GM23338 (cell line): ENCODE data around the gene ANKFY1. TPM values are rescaled to one million over a fixed set of nuclear protein-coding genes. Genes with fewer than 3 reads are reported as not detected.
A peak's percentile ranks its signal among the peaks of the same experiment; 100 is the strongest.

Experiments
- ATAC-seq: fragments of 200-7000 bp; cut with Tn5 transposase; 3 replicates; pipeline ENCODE4 v1.9.1; 2020
- DNase-seq: peaks from one replicate; pipeline ENCODE4 v3.0.0-alpha.2; 2015; ENCODE audit warnings: low spot score
- H2AFZ ChIP-seq: fragments of 200-600 bp; sonication (generic); 2 replicates; pipeline ENCODE4 v1.8.0; 2016; ENCODE audit warnings: antibody characterized with exemption, mild to moderate bottlenecking, moderate library complexity
- H3F3A ChIP-seq: fragments of 200-600 bp; sonication (generic); replicated peaks from 2 replicates; pipeline ENCODE4 v1.8.0; 2017; ENCODE audit warnings: antibody characterized with exemption, mixed run types, low read depth
- H3K27ac ChIP-seq: fragments of 200-600 bp; sonication (generic); 2 replicates; pipeline ENCODE4 v1.6.1; 2016; ENCODE audit warnings: low read depth
- H3K27me3 ChIP-seq: fragments of 200-600 bp; sonication (generic); 2 replicates; pipeline ENCODE4 v1.8.0; 2016; ENCODE audit warnings: mild to moderate bottlenecking, mixed run types, moderate library complexity; ENCODE audit not compliant: insufficient read depth
- H3K36me3 ChIP-seq: fragments of 200-600 bp; sonication (generic); 2 replicates; pipeline ENCODE4 v1.8.0; 2016; ENCODE audit warnings: mild to moderate bottlenecking; ENCODE audit not compliant: insufficient read depth
- H3K4me1 ChIP-seq: fragments of 200-600 bp; sonication (generic); 2 replicates; pipeline ENCODE4 v1.8.0; 2016; ENCODE audit warnings: mild to moderate bottlenecking, moderate library complexity; ENCODE audit not compliant: insufficient read depth
- H3K4me2 ChIP-seq: fragments of 200-600 bp; sonication (generic); 2 replicates; pipeline ENCODE4 v1.7.1; 2017; ENCODE audit warnings: mixed run types
- H3K4me3 ChIP-seq: fragments of 200-600 bp; sonication (generic); 2 replicates; pipeline ENCODE4 v1.6.1; 2016; ENCODE audit warnings: mixed run types
- H3K79me2 ChIP-seq: fragments of 200-600 bp; sonication (generic); replicated peaks from 2 replicates; pipeline ENCODE4 v1.8.0; 2017; ENCODE audit warnings: mild to moderate bottlenecking; ENCODE audit not compliant: insufficient read depth
- H3K9me2 ChIP-seq: fragments of 200-600 bp; sonication (generic); 2 replicates; pipeline ENCODE4 v1.8.0; 2017; ENCODE audit not compliant: insufficient read depth
- H4K20me1 ChIP-seq: fragments of 200-600 bp; sonication (generic); replicated peaks from 2 replicates; pipeline ENCODE4 v1.8.0; 2017; ENCODE audit warnings: mild to moderate bottlenecking; ENCODE audit not compliant: insufficient read depth
- H3K27ac Mint-ChIP-seq: 2 replicates; pipeline ENCODE4 v1.8.0; 2020; ENCODE audit warnings: inconsistent platforms, mild to moderate bottlenecking, moderate library complexity, mixed read lengths
- H3K27me3 Mint-ChIP-seq: 3 replicates; pipeline ENCODE4 v1.8.0; 2022; ENCODE audit warnings: low read depth, mild to moderate bottlenecking, moderate library complexity, mixed read lengths, inconsistent platforms; ENCODE audit not compliant: insufficient read depth, poor library complexity
- H3K36me3 Mint-ChIP-seq: 3 replicates; pipeline ENCODE4 v1.8.0; 2021; ENCODE audit warnings: low read depth, mild to moderate bottlenecking, inconsistent platforms, moderate library complexity, mixed read lengths
- H3K4me1 Mint-ChIP-seq: 3 replicates; pipeline ENCODE4 v1.8.0; 2020; ENCODE audit warnings: mild to moderate bottlenecking, inconsistent platforms, mixed read lengths
- H3K4me3 Mint-ChIP-seq: 3 replicates; pipeline ENCODE4 v1.8.0; 2021; ENCODE audit warnings: moderate library complexity, mild to moderate bottlenecking, inconsistent platforms, mixed read lengths
- H3K9me3 Mint-ChIP-seq: 3 replicates; pipeline ENCODE4 v1.8.0; 2020; ENCODE audit warnings: moderate library complexity, mild to moderate bottlenecking, inconsistent platforms, mixed read lengths
- CREB1 ChIP-seq: fragments of 250-450 bp; sonication (Bioruptor Pico); IDR thresholded peaks from 2 replicates; pipeline ENCODE4 v1.5.0; 2020; ENCODE audit warnings: low read depth, mild to moderate bottlenecking, moderate library complexity
- ETS1 ChIP-seq: IDR thresholded peaks from 2 replicates; pipeline ENCODE4 v1.6.1; 2016; ENCODE audit warnings: antibody characterized with exemption
- EZH2 ChIP-seq: fragments of 200-600 bp; sonication (generic); IDR thresholded peaks from one replicate; pipeline ENCODE4 v1.8.0; 2017; ENCODE audit warnings: antibody characterized with exemption, mild to moderate bottlenecking, low read depth; ENCODE audit not compliant: unreplicated experiment
- EZH2phosphoT487 ChIP-seq: fragments of 200-600 bp; sonication (generic); IDR thresholded peaks from one replicate; pipeline ENCODE4 v1.8.1; 2018; ENCODE audit warnings: antibody characterized with exemption; ENCODE audit not compliant: unreplicated experiment
- NANOG ChIP-seq: IDR thresholded peaks from 2 replicates; pipeline ENCODE4 v1.6.1; 2016; ENCODE audit warnings: antibody characterized with exemption, borderline replicate concordance
- POLR2AphosphoS5 ChIP-seq: IDR thresholded peaks from 2 replicates; pipeline ENCODE4 v1.6.1; 2016; ENCODE audit warnings: antibody characterized with exemption, low read depth
- REST ChIP-seq: IDR thresholded peaks from one replicate; pipeline ENCODE4 v1.6.1; 2018; ENCODE audit warnings: antibody characterized with exemption; ENCODE audit not compliant: unreplicated experiment
- STAT1 ChIP-seq: IDR thresholded peaks from one replicate; pipeline ENCODE4 v1.6.1; 2016; ENCODE audit warnings: antibody characterized with exemption; ENCODE audit not compliant: unreplicated experiment
- ZNF114 ChIP-seq: fragments of 250-450 bp; sonication (Bioruptor Pico); IDR thresholded peaks from 2 replicates; pipeline ENCODE4 v1.5.0; 2020; ENCODE audit warnings: mild to moderate bottlenecking, moderate library complexity
- ZNF331 ChIP-seq: fragments of 250-450 bp; sonication (Bioruptor Pico); IDR thresholded peaks from 2 replicates; pipeline ENCODE4 v1.5.0; 2020; ENCODE audit warnings: low read depth, mild to moderate bottlenecking, moderate library complexity
- polyA plus RNA-seq: library from polyadenylated mRNA; unstranded; fragments of >200 nt; fragmentation: Nextera tagmentation; extraction: Ambion mirVana; gene quantifications from 2 replicates; pipeline ENCODE4 v1.2.1, GENCODE V29; 2016
- total RNA-seq: library from RNA; depleted of rRNA; stranded (reverse); fragments of >200 nt; shearing (Covaris generic); gene quantifications from 2 replicates; pipeline ENCODE4 v1.2.3, GENCODE V29; 2014
- TF ChIP-seq, protein P1 (sequence below), 2 experiments: fragments of 200-600 bp in 1 of 2; sonication (generic) in 1 of 2; conservative IDR thresholded peaks; 2 replicates each; pipeline versions ENCODE4 v1.5.1 to v1.6.1; 2016 to 2017; ENCODE audit warnings: antibody characterized with exemption in 2 of 2, low read depth in 2 of 2, mild to moderate bottlenecking in 2 of 2, moderate library complexity in 1 of 2

Gene ANKFY1
- total and polyA plus RNA-seq, 2 experiments from 2014 or later = 12.9 to 44.4 TPM

DNA sequence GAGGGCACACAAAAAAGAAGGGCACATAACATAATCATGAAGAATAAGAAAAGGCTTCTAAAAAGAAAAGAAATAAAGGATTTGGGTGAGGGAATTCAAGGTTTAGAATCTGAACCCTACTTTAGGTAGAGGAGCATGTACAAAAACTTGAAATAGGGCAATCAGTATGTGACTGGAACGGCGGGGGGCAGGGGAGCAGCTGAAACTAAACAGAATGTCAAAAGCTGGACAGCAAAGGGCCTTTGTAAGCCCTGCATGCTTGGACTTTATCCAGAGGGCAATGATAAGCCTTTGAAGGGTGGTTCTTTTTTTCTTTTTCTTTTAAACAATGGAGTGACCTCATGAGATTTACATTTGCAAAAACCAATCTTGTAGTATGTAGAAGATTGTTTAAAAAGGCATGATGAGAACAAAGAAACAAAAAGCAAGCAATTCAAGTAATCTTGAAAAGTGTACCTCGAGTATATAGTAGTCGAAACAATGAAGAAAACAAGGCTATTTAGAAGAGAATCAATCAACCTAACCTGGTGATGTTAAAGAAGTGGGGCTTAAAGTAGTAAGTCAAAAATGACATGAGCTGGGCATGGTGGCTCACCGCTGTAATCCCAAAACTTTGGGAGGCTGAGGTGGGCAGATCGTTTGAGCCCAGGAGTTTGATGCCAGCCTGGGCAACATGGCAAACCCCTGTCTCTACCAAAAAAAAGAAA is 46.7 kb upstream of the ANKFY1 start:
- Mint-ChIP-seq H3K4me1 (peaks cover 52% of the 10 kb centered on the region), H3K36me3 (peaks cover 55% of the 10 kb centered on the region), H3K27ac (no peak overlapping the region; the same call in 1 of the 2 replicates), H3K27me3 (peaks cover 4% of the 10 kb centered on the region), H3K9me3 (peaks cover 12% of the 10 kb centered on the region; the same call in 2 of the 3 replicates), H3K4me3 (no peak overlapping the region; the same call in 2 of the 3 replicates)
- Histone ChIP-seq H3K27me3 (no peaks in the 10 kb centered on the region), H2AFZ (no peak overlapping the region), H3K4me2 (no peak overlapping the region), H3K9me2 (no peaks in the 10 kb centered on the region), H3K36me3 (0 out of 2 replicates have a peak, but pooled peaks cover 3% of the 10 kb centered on the region), H3K4me3 (no peak overlapping the region), H3K27ac (peak overlapping the region; percentile 79; the same call in 1 of the 2 replicates), H3K4me1 (peaks cover 62% of the 10 kb centered on the region), H3F3A (peaks cover 3% of the 10 kb centered on the region), H4K20me1 (peaks cover 34% of the 10 kb centered on the region), H3K79me2 (peaks cover 95% of the 10 kb centered on the region)
- DNase-seq (peak; percentile 21), ATAC-seq (no peak)
- TF ChIP-seq STAT1 = no peak
- TF ChIP-seq POLR2AphosphoS5 = no peak
- TF ChIP-seq NANOG = no peak
- TF ChIP-seq ETS1 = no peak
- no peak for TF ChIP-seq EZH2phosphoT487
- TF ChIP-seq REST = no peak

DNA sequence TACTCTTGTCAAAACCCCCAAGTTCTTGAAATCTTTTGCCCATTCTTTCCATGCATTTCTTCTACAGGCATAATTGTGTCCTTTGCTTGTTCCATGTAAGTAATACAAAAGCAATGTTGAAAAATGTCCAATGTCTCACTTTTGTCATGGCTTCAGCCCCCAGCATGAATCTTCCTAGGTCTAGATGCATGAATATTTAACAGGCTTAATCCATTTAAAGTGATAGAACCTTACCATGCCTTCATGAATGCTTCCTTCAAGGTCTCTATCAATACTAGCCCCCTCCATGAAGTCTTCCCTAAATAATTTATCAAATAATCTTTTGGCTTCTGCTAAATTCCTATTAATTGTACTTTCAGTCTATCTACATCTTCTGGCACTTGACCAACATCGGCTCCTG is 46.1 kb upstream of the ANKFY1 start:
- 0 out of 2 replicates have a peak, but pooled peaks cover 3% of the 10 kb centered on the region for H3K36me3 ChIP-seq
- peaks cover 60% of the 10 kb centered on the region for H3K4me1 ChIP-seq
- no peak overlapping the region for H3K4me3 ChIP-seq
- no peak for DNase-seq
- Mint-ChIP-seq H3K27ac (peak overlapping the region; percentile 15; the same call in 1 of the 2 replicates), H3K4me1 (peaks cover 53% of the 10 kb centered on the region), H3K27me3 (peaks cover 4% of the 10 kb centered on the region), H3K36me3 (peaks cover 60% of the 10 kb centered on the region), H3K9me3 (peaks cover 12% of the 10 kb centered on the region; the same call in 2 of the 3 replicates), H3K4me3 (no peak overlapping the region)
- peaks cover 7% of the 10 kb centered on the region for H3F3A ChIP-seq
- H3K4me2 ChIP-seq = no peak overlapping the region
- H3K27me3 ChIP-seq = no peaks in the 10 kb centered on the region
- no peak for ATAC-seq
- no peaks in the 10 kb centered on the region for H3K9me2 ChIP-seq
- peaks cover 34% of the 10 kb centered on the region for H4K20me1 ChIP-seq
- TF ChIP-seq, protein P1, sequence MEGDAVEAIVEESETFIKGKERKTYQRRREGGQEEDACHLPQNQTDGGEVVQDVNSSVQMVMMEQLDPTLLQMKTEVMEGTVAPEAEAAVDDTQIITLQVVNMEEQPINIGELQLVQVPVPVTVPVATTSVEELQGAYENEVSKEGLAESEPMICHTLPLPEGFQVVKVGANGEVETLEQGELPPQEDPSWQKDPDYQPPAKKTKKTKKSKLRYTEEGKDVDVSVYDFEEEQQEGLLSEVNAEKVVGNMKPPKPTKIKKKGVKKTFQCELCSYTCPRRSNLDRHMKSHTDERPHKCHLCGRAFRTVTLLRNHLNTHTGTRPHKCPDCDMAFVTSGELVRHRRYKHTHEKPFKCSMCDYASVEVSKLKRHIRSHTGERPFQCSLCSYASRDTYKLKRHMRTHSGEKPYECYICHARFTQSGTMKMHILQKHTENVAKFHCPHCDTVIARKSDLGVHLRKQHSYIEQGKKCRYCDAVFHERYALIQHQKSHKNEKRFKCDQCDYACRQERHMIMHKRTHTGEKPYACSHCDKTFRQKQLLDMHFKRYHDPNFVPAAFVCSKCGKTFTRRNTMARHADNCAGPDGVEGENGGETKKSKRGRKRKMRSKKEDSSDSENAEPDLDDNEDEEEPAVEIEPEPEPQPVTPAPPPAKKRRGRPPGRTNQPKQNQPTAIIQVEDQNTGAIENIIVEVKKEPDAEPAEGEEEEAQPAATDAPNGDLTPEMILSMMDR (conservative IDR thresholded peaks at IDR 0.05; ENCODE audit: low read depth in 2 of 2) = no peak
- TF ChIP-seq EZH2 (no peak), NANOG (no peak), EZH2phosphoT487 (no peak), ETS1 (no peak), ZNF331 (CRISPR knock-in tag) (no peak), ZNF114 (no peak), CREB1 (CRISPR knock-in tag) (no peak), REST (no peak)
- H2AFZ ChIP-seq = no peak overlapping the region
- peaks cover 94% of the 10 kb centered on the region for H3K79me2 ChIP-seq
- H3K27ac ChIP-seq = peak overlapping the region; percentile 79
